Forelimb muscle (tissue), 1 donor: ENCODE measurements around the gene EPHB4. TPM values are rescaled to one million over a fixed set of nuclear protein-coding genes. Genes with fewer than 3 reads are reported as not detected.

Experiments used
- DNase-seq: peaks from one replicate; pipeline ENCODE4 v3.0.0-alpha.2; 2013; ENCODE audit warnings: low read depth
- polyA plus RNA-seq: library from polyadenylated mRNA; unstranded; fragments of 120-200 nt; gene quantifications from one replicate; pipeline ENCODE4 v1.2.1, GENCODE V29; 2013; ENCODE audit not compliant: insufficient read length

EPHB4 gene
- polyA plus RNA-seq, 1 donor = 38.8 TPM

GRCh38 chr7:100854146-100854895 lies 27.0 kb upstream of the EPHB4 start:
- DNase-seq = no peak

- DNase-seq = no peak
These were observed 24.9 kb upstream of the EPHB4 start, which contains the start of gene SLC12A9 for GRCh38 chr7:100852048-100852872. Gene SLC12A9, plus strand, starts transcription at chr7:100852713. Its CDS starts 1,485 bp downstream, at chr7:100854198.

- no peak for DNase-seq
These were observed 20.0 kb upstream of the EPHB4 start for GRCh38 chr7:100847360-100847759.

GRCh38 chr7:100840470-100841100 lies 13.3 kb upstream of the EPHB4 start:
- DNase-seq = no peak

- DNase-seq = no peak
These were observed 12.0 kb upstream of the EPHB4 start for GRCh38 chr7:100839361-100839760.

- DNase-seq = peak; percentile 79
These were observed 9.9 kb upstream of the EPHB4 start for GRCh38 chr7:100837099-100837836.

GRCh38 chr7:100836812-100837098 lies 9.4 kb upstream of the EPHB4 start:
- DNase-seq = no peak

GRCh38 chr7:100835903-100836811 lies 8.8 kb upstream of the EPHB4 start:
- no peak for DNase-seq

- no peak for DNase-seq
These were observed 4.9 kb upstream of the EPHB4 start for GRCh38 chr7:100832281-100832633.

- DNase-seq = no peak
These were observed 3.1 kb upstream of the EPHB4 start for GRCh38 chr7:100830396-100830795.

GRCh38 chr7:100829150-100829716 lies 1.9 kb upstream of the EPHB4 start:
- no peak for DNase-seq

GRCh38 chr7:100826514-100827329 lies 601 bp downstream of the EPHB4 start:
- no peak for DNase-seq

GRCh38 chr7:100825751-100826513 lies 1.4 kb downstream of the EPHB4 start:
- DNase-seq = no peak

- no peak for DNase-seq
These were observed 2.1 kb downstream of the EPHB4 start for GRCh38 chr7:100825215-100825671.

- DNase-seq = no peak
These were observed 2.7 kb downstream of the EPHB4 start for GRCh38 chr7:100824499-100825214.

- DNase-seq = no peak
These were observed 3.8 kb downstream of the EPHB4 start for GRCh38 chr7:100823534-100823933.

GRCh38 chr7:100823140-100823525 lies 4.2 kb downstream of the EPHB4 start:
- no peak for DNase-seq
